ENCODE measurements around the gene C10orf88.
A peak's percentile ranks its signal among the peaks of the same experiment; 100 is the strongest.

C10orf88 gene

GRCh38 chr10:122953902-122954730 lies at the start of gene C10orf88:
Gene C10orf88 (minus strand): TSS chr10:122954227. CDS start chr10:122954178, 49 bp downstream.
- peak; percentile 87 for DNase-seq (ENCODE audit: low read depth)

- no peak for DNase-seq (ENCODE audit: low read depth)
Measured at GRCh38 chr10:123001370-123001769, 47.3 kb upstream of the C10orf88 start.

GRCh38 chr10:123000155-123000554 lies 46.1 kb upstream of the C10orf88 start:
- no peak for DNase-seq (ENCODE audit: low read depth)

- DNase-seq (ENCODE audit: low read depth): no peak
Measured at GRCh38 chr10:122999347-122999746, 45.3 kb upstream of the C10orf88 start.

GRCh38 chr10:122998934-122999333 lies 44.9 kb upstream of the C10orf88 start:
- no peak for DNase-seq (ENCODE audit: low read depth)

- no peak for DNase-seq (ENCODE audit: low read depth)
Measured at GRCh38 chr10:122998360-122998917, 44.4 kb upstream of the C10orf88 start.

GRCh38 chr10:122997864-122998263 lies 43.8 kb upstream of the C10orf88 start:
- no peak for DNase-seq (ENCODE audit: low read depth)

- DNase-seq (ENCODE audit: low read depth): no peak
Measured at GRCh38 chr10:122995936-122996335, 41.9 kb upstream of the C10orf88 start.

GRCh38 chr10:122993797-122994336 lies 39.8 kb upstream of the C10orf88 start:
- DNase-seq (ENCODE audit: low read depth): no peak

GRCh38 chr10:122992031-122992585 lies 38.1 kb upstream of the C10orf88 start:
- DNase-seq (ENCODE audit: low read depth): no peak

- DNase-seq (ENCODE audit: low read depth): no peak
Measured at GRCh38 chr10:122990278-122990677, 36.3 kb upstream of the C10orf88 start.

GRCh38 chr10:122988501-122988900 lies 34.5 kb upstream of the C10orf88 start:
- no peak for DNase-seq (ENCODE audit: low read depth)

- no peak for DNase-seq (ENCODE audit: low read depth)
Measured at GRCh38 chr10:122986335-122986734, 32.3 kb upstream of the C10orf88 start.

- no peak for DNase-seq (ENCODE audit: low read depth)
Measured at GRCh38 chr10:122984708-122985107, 30.7 kb upstream of the C10orf88 start.

- DNase-seq (ENCODE audit: low read depth): no peak
Measured at GRCh38 chr10:122983898-122984297, 29.9 kb upstream of the C10orf88 start.

- peak; percentile 16 for DNase-seq (ENCODE audit: low read depth)
Measured at GRCh38 chr10:122981066-122981464, 27.0 kb upstream of the C10orf88 start.

GRCh38 chr10:122980209-122981065 lies 26.4 kb upstream of the C10orf88 start, which contains the start of gene PSTK:
Gene PSTK (plus strand): TSS chr10:122980401. CDS start chr10:122980480, 79 bp downstream.
- peak; percentile 67 for DNase-seq (ENCODE audit: low read depth)

- DNase-seq (ENCODE audit: low read depth): no peak
Measured at GRCh38 chr10:122974543-122975064, 20.6 kb upstream of the C10orf88 start.

GRCh38 chr10:122974023-122974422 lies 20.0 kb upstream of the C10orf88 start:
- no peak for DNase-seq (ENCODE audit: low read depth)

GRCh38 chr10:122968698-122969097 lies 14.7 kb upstream of the C10orf88 start:
- no peak for DNase-seq (ENCODE audit: low read depth)

- DNase-seq (ENCODE audit: low read depth): no peak
Measured at GRCh38 chr10:122966879-122967278, 12.9 kb upstream of the C10orf88 start.

- DNase-seq (ENCODE audit: low read depth): no peak
Measured at GRCh38 chr10:122962405-122962804, 8.4 kb upstream of the C10orf88 start.

All from HS-5 (cell line).